HepG2 (cell line): Measurements from ENCODE around the gene TPPP2. TPM values are rescaled to one million over a fixed set of nuclear protein-coding genes. Genes with fewer than 3 reads are reported as not detected.

Experiments used
- ARID3A ChIP-seq: IDR thresholded peaks from 2 replicates; pipeline ENCODE4 v1.6.1; 2012; ENCODE audit warnings: low read depth, low read length, improper control_type of control experiment
- BCL6 ChIP-seq: IDR thresholded peaks from 2 replicates; pipeline ENCODE4 v1.6.1; 2016; ENCODE audit warnings: missing genetic modification reagents, missing compliant biosample characterization
- CBX2 ChIP-seq, 2 experiments: fragments of 200-600 bp in 1 of 2; sonication (generic); formaldehyde crosslinking in 1 of 2; IDR thresholded peaks; 2 replicates each; pipeline versions ENCODE4 v1.7.0 to v1.8.1; 2018 to 2022; ENCODE audit warnings: low read depth in 2 of 2, low read length in 1 of 2, mild to moderate bottlenecking in 1 of 2, missing genetic modification reagents in 1 of 2
- DZIP1 ChIP-seq: sonication (generic); formaldehyde crosslinking; IDR thresholded peaks from 2 replicates; pipeline ENCODE4 v1.5.0; 2020; ENCODE audit warnings: mild to moderate bottlenecking, missing genetic modification reagents
- MBNL3 ChIP-seq: fragments of 250-450 bp; sonication (Bioruptor Pico); conservative IDR thresholded peaks from 2 replicates; pipeline ENCODE4 v1.8.0; 2022; ENCODE audit warnings: mild to moderate bottlenecking, inconsistent platforms
- NFE2L2 ChIP-seq: fragments of 150-350 bp; IDR thresholded peaks from 2 replicates; pipeline ENCODE4 v1.6.1; 2014; ENCODE audit warnings: low read length
- NFKB2 ChIP-seq: sonication (generic); formaldehyde crosslinking; IDR thresholded peaks from 2 replicates; pipeline ENCODE4 v1.4.0; 2020; ENCODE audit warnings: missing genetic modification reagents, borderline replicate concordance
- NFYB ChIP-seq: sonication (generic); formaldehyde crosslinking; IDR thresholded peaks from 2 replicates; pipeline ENCODE4 v1.4.0; 2020; ENCODE audit warnings: missing genetic modification reagents
- NRL ChIP-seq: sonication (generic); formaldehyde crosslinking; IDR thresholded peaks from 2 replicates; pipeline ENCODE4 v1.5.0; 2020; ENCODE audit warnings: missing genetic modification reagents, mild to moderate bottlenecking, moderate library complexity, borderline replicate concordance
- POLR2A ChIP-seq, 2 experiments: IDR thresholded peaks; 2 replicates each; pipeline ENCODE4 v1.6.1; 2011; ENCODE audit warnings: low read depth in 2 of 2, low read length in 2 of 2, mild to moderate bottlenecking in 1 of 2, moderate library complexity in 1 of 2; ENCODE audit not compliant: insufficient read depth in 1 of 2
- SAP130 ChIP-seq: IDR thresholded peaks from 2 replicates; pipeline ENCODE4 v1.6.1; 2016; ENCODE audit warnings: low read depth
- SP4 ChIP-seq: sonication (generic); formaldehyde crosslinking; IDR thresholded peaks from 2 replicates; pipeline ENCODE4 v1.8.1; 2023; ENCODE audit warnings: mild to moderate bottlenecking, missing genetic modification reagents
- SRSF4 ChIP-seq: fragments of 200-400 bp; formaldehyde crosslinking; IDR thresholded peaks from one replicate; pipeline ENCODE4 v1.6.1; 2018; ENCODE audit warnings: mild to moderate bottlenecking, low read depth, low read length, moderate library complexity; ENCODE audit not compliant: poor library complexity, severe bottlenecking
- TBP ChIP-seq: sonication (generic); formaldehyde crosslinking; IDR thresholded peaks from 2 replicates; pipeline ENCODE4 v1.5.0; 2020; ENCODE audit warnings: missing genetic modification reagents
- ZBTB8A ChIP-seq: sonication (generic); formaldehyde crosslinking; IDR thresholded peaks from 2 replicates; pipeline ENCODE4 v1.4.0; 2020; ENCODE audit warnings: mild to moderate bottlenecking, low read depth, missing genetic modification reagents, borderline replicate concordance
- ZFAT ChIP-seq: sonication (generic); formaldehyde crosslinking; conservative IDR thresholded peaks from 2 replicates; pipeline ENCODE4 v1.8.1; 2023; ENCODE audit warnings: missing genetic modification reagents, inconsistent platforms
- ZFY ChIP-seq: sonication (generic); formaldehyde crosslinking; IDR thresholded peaks from 2 replicates; pipeline ENCODE4 v1.4.0; 2020; ENCODE audit warnings: missing genetic modification reagents
- ZKSCAN5 ChIP-seq: sonication (generic); formaldehyde crosslinking; IDR thresholded peaks from 2 replicates; pipeline ENCODE4 v1.5.1; 2020; ENCODE audit warnings: mild to moderate bottlenecking, missing genetic modification reagents
- ZNF138 ChIP-seq: sonication (generic); formaldehyde crosslinking; IDR thresholded peaks from 2 replicates; pipeline ENCODE4 v1.5.0; 2020; ENCODE audit warnings: mild to moderate bottlenecking, low read depth, missing genetic modification reagents
- ZNF326 ChIP-seq: sonication (generic); formaldehyde crosslinking; IDR thresholded peaks from 2 replicates; pipeline ENCODE4 v1.4.0; 2020; ENCODE audit warnings: missing genetic modification reagents, borderline replicate concordance
- ZNF383 ChIP-seq: sonication (generic); formaldehyde crosslinking; IDR thresholded peaks from 2 replicates; pipeline ENCODE4 v1.4.0; 2020; ENCODE audit warnings: missing genetic modification reagents, mild to moderate bottlenecking, borderline replicate concordance
- ZNF703 ChIP-seq: sonication (generic); formaldehyde crosslinking; IDR thresholded peaks from 2 replicates; pipeline ENCODE4 v1.5.1; 2020; ENCODE audit warnings: missing genetic modification reagents, mild to moderate bottlenecking, moderate library complexity, borderline replicate concordance
- polyA plus RNA-seq, 8 experiments: library from polyadenylated mRNA; depleted of rRNA in 3 of 8; stranded (reverse) in 7 of 8; unstranded in 1 of 8; fragments of >200 nt; fragmentation: Illumina TruSeq in 4 of 8; extraction: Trizol in 4 of 8; gene quantifications; 2 replicates each; pipeline versions ENCODE4 v1.2.1 to v1.2.3, GENCODE V29; 2011 to 2016; ENCODE audit warnings: low read depth in 4 of 8, missing spikeins in 1 of 8, mixed read lengths in 1 of 8; ENCODE audit not compliant: insufficient read depth in 1 of 8
- total RNA-seq, 5 experiments: library from RNA; depleted of rRNA; stranded (reverse); fragments of >200 nt; fragmentation: Illumina TruSeq; extraction: Trizol; gene quantifications; 2 replicates each; pipeline ENCODE4 v1.2.3, GENCODE V29; 2016; ENCODE audit warnings: low read depth in 1 of 5

Gene TPPP2
- total and polyA plus RNA-seq, 2 of the 13 experiments (the other 11 are each of a cell fraction or from before 2014, with no cell fraction given), result 0.58 to 4.2 TPM

GRCh38 chr14:21055432-21056117, 25.6 kb downstream of the TPPP2 start (continued):
- TF ChIP-seq DZIP1 (CRISPR knock-in tag) (no peak), BCL6 (CRISPR knock-in tag) (peak; percentile 79), NFKB2 (0 out of 2 replicates have a peak, but pooled peaks have one; percentile 61), ZBTB8A (CRISPR knock-in tag) (no peak), NFYB (no peak; the same call in 1 of the 2 replicates), POLR2A (IDR thresholded peaks at IDR 0.05; ENCODE audit: insufficient read depth in 1 of 2, low read depth in 2 of 2, low read length in 2 of 2) (peak; percentile 33 to 77; a peak in 3 of 4 replicates), ZNF703 (no peak), CBX2 (IDR thresholded peaks at IDR 0.05; ENCODE audit: low read depth, low read length) (no peak), CBX2 (CRISPR knock-in tag; IDR thresholded peaks at IDR 0.05; ENCODE audit: low read depth) (no peak), SAP130 (peak; percentile 95), ZNF383 (no peak), MBNL3 (CRISPR knock-in tag) (no peak), ZNF326 (CRISPR knock-in tag) (no peak), ZKSCAN5 (CRISPR knock-in tag) (no peak), TBP (CRISPR knock-in tag) (no peak), NRL (no peak), ZFY (CRISPR knock-in tag) (peak; percentile 85), SRSF4 (no peak), SP4 (CRISPR knock-in tag) (no peak), NFE2L2 (no peak), ZFAT (CRISPR knock-in tag) (0 out of 2 replicates have a peak, but pooled peaks have one; percentile 50), ZNF138 (CRISPR knock-in tag) (no peak), ARID3A (peak; percentile 62; the same call in 1 of the 2 replicates)
